ENCODE measurements around the gene ERO1A. TPM values are rescaled to one million over a fixed set of nuclear protein-coding genes. Genes with fewer than 3 reads are reported as not detected.

The ERO1A gene
- total RNA-seq, 1 experiment from 2014 or later = 43.4 TPM

Other genes with a start within 250 kb of the ERO1A start
- 0.37 and 1.9 TPM in 2 replicates for gene TXNDC16, start 143.1 kb downstream of the ERO1A start, total RNA-seq (2014; rRNA removed; shearing (Covaris generic); ENCODE audit: low replicate concordance)
- 0.81 and 1.1 TPM in 2 replicates for gene GPR137C, start 142.7 kb downstream of the ERO1A start, total RNA-seq (2014; rRNA removed; shearing (Covaris generic); ENCODE audit: low replicate concordance)
- gene PSMC6, start 11.6 kb upstream of the ERO1A start, total RNA-seq (2014; rRNA removed; shearing (Covaris generic); ENCODE audit: low replicate concordance) = 116 and 135 TPM in 2 replicates
- 12.1 and 23.7 TPM in 2 replicates for gene STYX, start 34.6 kb upstream of the ERO1A start, total RNA-seq (2014; rRNA removed; shearing (Covaris generic); ENCODE audit: low replicate concordance)
- gene GNPNAT1, start 96.0 kb upstream of the ERO1A start, total RNA-seq (2014; rRNA removed; shearing (Covaris generic); ENCODE audit: low replicate concordance) = 37.6 and 84.2 TPM in 2 replicates